Neural progenitor cell (in vitro differentiated cells): ENCODE results near the gene TMEM123. TPM values are rescaled to one million over a fixed set of nuclear protein-coding genes. Genes with fewer than 3 reads are reported as not detected.

Experiments
- DNase-seq: peaks from one replicate; pipeline ENCODE4 v3.0.0-alpha.2; 2016; ENCODE audit warnings: low spot score
- H2AFZ ChIP-seq: fragments of 200-600 bp; sonication (generic); replicated peaks from 2 replicates; pipeline ENCODE4 v1.6.1; 2016; ENCODE audit warnings: antibody characterized with exemption
- H3F3A ChIP-seq: fragments of 200-600 bp; sonication (generic); 2 replicates; pipeline ENCODE4 v1.6.1; 2016; ENCODE audit warnings: antibody characterized with exemption, low read depth
- H3K27ac ChIP-seq: fragments of 200-600 bp; sonication (generic); 2 replicates; pipeline ENCODE4 v1.5.1; 2016; ENCODE audit warnings: mild to moderate bottlenecking
- H3K27me3 ChIP-seq: fragments of 200-600 bp; sonication (generic); 2 replicates; pipeline ENCODE4 v1.6.1; 2016; ENCODE audit warnings: mild to moderate bottlenecking, moderate library complexity
- H3K36me3 ChIP-seq: fragments of 200-600 bp; sonication (generic); 2 replicates; pipeline ENCODE4 v1.5.1; 2016
- H3K4me1 ChIP-seq: fragments of 200-600 bp; sonication (generic); 2 replicates; pipeline ENCODE4 v1.6.1; 2016; ENCODE audit warnings: mixed run types
- H3K4me2 ChIP-seq: fragments of 200-600 bp; sonication (generic); 2 replicates; pipeline ENCODE4 v1.6.1; 2016
- H3K4me3 ChIP-seq: fragments of 200-600 bp; sonication (generic); 2 replicates; pipeline ENCODE4 v1.5.1; 2016
- H3K79me2 ChIP-seq: fragments of 200-600 bp; sonication (generic); 2 replicates; pipeline ENCODE4 v1.6.1; 2016; ENCODE audit warnings: low read depth
- H3K9ac ChIP-seq: fragments of 200-600 bp; sonication (generic); 2 replicates; pipeline ENCODE4 v1.6.1; 2016
- H3K9me3 ChIP-seq: fragments of 200-600 bp; sonication (generic); 2 replicates; pipeline ENCODE4 v1.5.1; 2016; ENCODE audit warnings: low read depth
- H4K20me1 ChIP-seq: fragments of 200-600 bp; sonication (generic); 2 replicates; pipeline ENCODE4 v1.6.1; 2016; ENCODE audit warnings: low read depth
- H3K27ac Mint-ChIP-seq: 3 replicates; pipeline ENCODE4 v1.8.0; 2021; ENCODE audit warnings: mixed read lengths
- H3K27me3 Mint-ChIP-seq: 2 replicates; pipeline ENCODE4 v1.8.0; 2022; ENCODE audit warnings: low read depth, mild to moderate bottlenecking, inconsistent platforms, moderate library complexity, mixed read lengths; ENCODE audit not compliant: insufficient read depth
- H3K36me3 Mint-ChIP-seq: 3 replicates; pipeline ENCODE4 v1.8.0; 2021; ENCODE audit warnings: mixed read lengths
- H3K4me1 Mint-ChIP-seq: 3 replicates; pipeline ENCODE4 v1.8.0; 2021; ENCODE audit warnings: mixed read lengths
- H3K4me3 Mint-ChIP-seq: 3 replicates; pipeline ENCODE4 v1.8.0; 2021; ENCODE audit warnings: mild to moderate bottlenecking, moderate library complexity, mixed read lengths
- H3K9me3 Mint-ChIP-seq: 3 replicates; pipeline ENCODE4 v1.8.0; 2020; ENCODE audit warnings: mixed read lengths
- EZH2phosphoT487 ChIP-seq: fragments of 200-600 bp; sonication (generic); IDR thresholded peaks from 2 replicates; pipeline ENCODE4 v1.6.1; 2017; ENCODE audit warnings: antibody characterized with exemption
- total RNA-seq: library from RNA; depleted of rRNA; stranded (reverse); fragments of >200 nt; gene quantifications from 2 replicates; pipeline ENCODE4 v1.2.3, GENCODE V29; 2015; ENCODE audit warnings: low replicate concordance
- TF ChIP-seq, protein P1 (sequence below): fragments of 200-600 bp; sonication (generic); IDR thresholded peaks from 2 replicates; pipeline ENCODE4 v1.5.1; 2017; ENCODE audit warnings: antibody characterized with exemption, mild to moderate bottlenecking

Gene TMEM123
- total RNA-seq, 1 donor from 2014 or later, result 230 TPM

DNA sequence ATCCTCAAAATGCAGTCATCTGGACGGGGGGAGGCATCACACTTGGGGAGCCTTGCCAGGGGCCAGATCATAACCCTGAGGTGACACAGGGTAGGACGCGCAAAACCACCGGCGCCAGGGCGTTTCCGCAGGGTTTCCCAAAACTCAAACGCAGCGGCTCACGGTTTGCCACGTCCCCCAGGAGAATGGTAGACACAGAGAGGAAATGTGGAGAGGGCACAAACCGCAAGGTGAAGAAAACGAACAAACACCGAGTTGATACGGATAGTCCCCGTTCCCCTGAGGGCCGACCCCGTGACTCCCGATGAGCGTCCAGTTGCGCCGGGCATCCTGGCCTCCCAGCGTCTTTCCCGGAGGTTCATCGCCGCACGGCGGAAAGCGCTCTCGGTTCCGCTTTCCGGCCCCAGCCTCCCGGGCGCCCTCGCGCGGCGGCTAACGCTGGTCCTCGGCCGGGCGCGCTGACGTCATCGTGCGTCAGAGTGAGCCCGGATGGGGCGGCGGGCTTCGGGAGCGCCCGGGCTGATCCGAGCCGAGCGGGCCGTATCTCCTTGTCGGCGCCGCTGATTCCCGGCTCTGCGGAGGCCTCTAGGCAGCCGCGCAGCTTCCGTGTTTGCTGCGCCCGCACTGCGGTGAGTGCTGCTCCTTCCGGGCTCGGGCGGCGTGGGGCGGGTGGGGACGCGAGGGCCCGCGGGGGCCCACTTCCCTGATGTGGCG lies 105.7 kb downstream of the TMEM123 start, which contains the start of gene BIRC2:
Gene BIRC2, plus strand, starts transcription at position 467 of the 714 bp plus-strand sequence. CDS start 2,641 bp downstream, outside the sequence.
- Histone ChIP-seq H3K4me2 (peak within 1 kb of the TSS; percentile 92), H2AFZ (peak within 1 kb of the TSS; percentile 99), H4K20me1 (peaks cover 18% of the 10 kb centered on the region), H3K4me3 (peak within 1 kb of the TSS; percentile 81), H3K79me2 (peaks cover 41% of the 10 kb centered on the region), H3F3A (peaks cover 10% of the 10 kb centered on the region), H3K36me3 (no peaks in the 10 kb centered on the region), H3K4me1 (peaks cover 14% of the 10 kb centered on the region), H3K27me3 (no peaks in the 10 kb centered on the region), H3K9ac (peak within 1 kb of the TSS; percentile 95), H3K27ac (peak within 1 kb of the TSS; percentile 96), H3K9me3 (no peaks in the 10 kb centered on the region)
- H3K27me3 Mint-ChIP-seq, result peaks cover 6% of the 10 kb centered on the region
- H3K4me3 Mint-ChIP-seq, result peak within 1 kb of the TSS; percentile 96
- peaks cover 14% of the 10 kb centered on the region for H3K36me3 Mint-ChIP-seq
- no peaks in the 10 kb centered on the region for H3K9me3 Mint-ChIP-seq
- TF ChIP-seq, protein P1, sequence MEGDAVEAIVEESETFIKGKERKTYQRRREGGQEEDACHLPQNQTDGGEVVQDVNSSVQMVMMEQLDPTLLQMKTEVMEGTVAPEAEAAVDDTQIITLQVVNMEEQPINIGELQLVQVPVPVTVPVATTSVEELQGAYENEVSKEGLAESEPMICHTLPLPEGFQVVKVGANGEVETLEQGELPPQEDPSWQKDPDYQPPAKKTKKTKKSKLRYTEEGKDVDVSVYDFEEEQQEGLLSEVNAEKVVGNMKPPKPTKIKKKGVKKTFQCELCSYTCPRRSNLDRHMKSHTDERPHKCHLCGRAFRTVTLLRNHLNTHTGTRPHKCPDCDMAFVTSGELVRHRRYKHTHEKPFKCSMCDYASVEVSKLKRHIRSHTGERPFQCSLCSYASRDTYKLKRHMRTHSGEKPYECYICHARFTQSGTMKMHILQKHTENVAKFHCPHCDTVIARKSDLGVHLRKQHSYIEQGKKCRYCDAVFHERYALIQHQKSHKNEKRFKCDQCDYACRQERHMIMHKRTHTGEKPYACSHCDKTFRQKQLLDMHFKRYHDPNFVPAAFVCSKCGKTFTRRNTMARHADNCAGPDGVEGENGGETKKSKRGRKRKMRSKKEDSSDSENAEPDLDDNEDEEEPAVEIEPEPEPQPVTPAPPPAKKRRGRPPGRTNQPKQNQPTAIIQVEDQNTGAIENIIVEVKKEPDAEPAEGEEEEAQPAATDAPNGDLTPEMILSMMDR, result peak; percentile 68
- TF ChIP-seq EZH2phosphoT487, result no peak
- H3K4me1 Mint-ChIP-seq, result peaks cover 29% of the 10 kb centered on the region
- peak within 1 kb of the TSS; percentile 91 for H3K27ac Mint-ChIP-seq
- DNase-seq, result peak; percentile 98

DNA sequence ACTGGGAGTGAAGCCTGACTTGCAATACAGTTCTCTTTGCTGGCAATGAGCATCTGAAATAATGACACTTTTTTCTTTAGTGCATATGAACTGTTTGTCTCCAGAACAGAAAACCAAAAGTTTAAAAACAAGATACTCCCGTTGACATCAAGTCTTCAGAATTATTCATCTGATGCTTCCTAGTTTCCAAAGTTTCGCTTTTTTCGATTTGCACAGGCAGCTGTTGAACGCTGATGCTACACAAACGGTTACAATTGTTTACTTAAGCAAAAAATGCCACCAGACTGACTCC lies 106.2 kb downstream of the TMEM123 start:
- Histone ChIP-seq H3K4me3 (peak overlapping the region; percentile 81), H3K36me3 (no peaks in the 10 kb centered on the region), H3K9me3 (no peaks in the 10 kb centered on the region), H3K79me2 (peaks cover 41% of the 10 kb centered on the region), H3K9ac (peak overlapping the region; percentile 56), H3K27me3 (no peaks in the 10 kb centered on the region), H3K4me1 (peaks cover 14% of the 10 kb centered on the region), H3F3A (peaks cover 10% of the 10 kb centered on the region), H3K4me2 (peak overlapping the region; percentile 92), H3K27ac (peak overlapping the region; percentile 35), H4K20me1 (peaks cover 18% of the 10 kb centered on the region), H2AFZ (peak overlapping the region; percentile 99)
- peak overlapping the region; percentile 96 for H3K4me3 Mint-ChIP-seq
- H3K27ac Mint-ChIP-seq, result peak overlapping the region; percentile 90
- no peaks in the 10 kb centered on the region for H3K9me3 Mint-ChIP-seq
- H3K27me3 Mint-ChIP-seq, result peaks cover 6% of the 10 kb centered on the region
- TF ChIP-seq EZH2phosphoT487, result no peak
- no peak for DNase-seq
- H3K36me3 Mint-ChIP-seq, result peaks cover 10% of the 10 kb centered on the region
- peaks cover 31% of the 10 kb centered on the region for H3K4me1 Mint-ChIP-seq

Other genes starting within 250 kb of the TMEM123 start
- 0.09 TPM in 1 of 2 replicates, not detected in the other for gene BIRC3, start 135.3 kb downstream of the TMEM123 start, total RNA-seq
- gene BIRC2, start 105.6 kb downstream of the TMEM123 start, total RNA-seq, result 52.5 and 78.1 TPM in 2 replicates
- gene MMP7, start 78.0 kb upstream of the TMEM123 start, total RNA-seq, result not detected in 2 replicates
- gene MMP20, start 172.6 kb upstream of the TMEM123 start, total RNA-seq, result not detected in 2 replicates